T-helper 1 cell treated with Interleukin-12 subunit alpha and Interleukin-12 subunit beta and Interleukin-4 antibody, amounts not matched to agents 30 ng/mL and 1 ng/mL, for 36 hours (primary cell): Measurements from ENCODE around the gene PTPRCAP. TPM values are rescaled to one million over a fixed set of nuclear protein-coding genes. Genes with fewer than 3 reads are reported as not detected.
"Not testable (repeated sequence)": the region's sequence is repeated elsewhere in the genome, so short reads cannot be mapped to it uniquely, and the experiment has no call there.

Experiments
- intact Hi-C: fragments of 100-400 bp; cut with micrococcal nuclease; formaldehyde crosslinking; loops from one replicate; pipeline ENCODE4 v1.15.1; 2024
- total RNA-seq: library from RNA; stranded (reverse); gene quantifications from 2 replicates; pipeline ENCODE4 v1.2.3, GENCODE V29; 2022

PTPRCAP gene
- total RNA-seq, 1 donor from 2014 or later: 428 TPM

DNA sequence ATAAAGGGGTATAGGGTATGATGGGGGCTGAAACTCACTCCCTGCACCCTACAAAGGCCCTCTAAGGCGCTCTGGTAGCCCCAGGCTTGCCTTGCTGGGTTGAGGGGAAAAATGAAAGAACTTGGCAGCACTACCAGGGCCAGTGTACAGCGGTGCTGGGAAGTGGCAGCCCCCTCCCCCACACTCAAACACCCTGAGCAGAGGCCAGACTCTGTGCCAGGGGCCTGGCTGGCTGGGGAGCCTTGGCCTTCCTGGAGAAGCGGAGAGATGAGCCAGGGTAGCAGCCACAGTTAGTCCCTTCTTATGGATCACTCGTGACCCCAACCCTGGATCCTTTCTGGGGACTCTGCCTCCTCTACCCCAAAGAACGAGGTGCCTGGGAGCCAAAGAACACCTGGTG, 28.9 kb upstream of the PTPRCAP start:
- intact Hi-C loops: no loop called here

DNA sequence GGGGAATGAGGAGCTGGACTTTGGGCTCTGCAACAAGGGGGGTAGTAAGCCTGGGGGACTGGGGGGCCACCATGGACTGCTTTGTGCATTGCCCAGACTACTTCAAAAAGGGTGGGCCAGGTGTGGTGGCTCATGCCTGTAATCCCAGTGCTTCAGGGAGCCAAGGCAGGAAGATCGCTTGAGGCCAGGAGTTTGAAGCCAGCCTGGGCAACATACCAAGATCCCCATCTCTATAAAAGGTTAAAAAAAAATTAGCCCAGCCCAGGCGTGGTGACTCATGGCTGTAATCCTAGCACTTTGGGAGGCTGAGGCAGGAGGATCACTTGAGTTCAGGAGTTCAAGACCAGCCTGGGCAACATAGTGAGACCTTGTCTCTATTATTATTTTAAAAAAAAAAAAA, 28.0 kb upstream of the PTPRCAP start:
- intact Hi-C loops: not testable (repeated sequence)

GRCh38 chr11:67465189-67465510, 27.7 kb upstream of the PTPRCAP start:
- intact Hi-C loops: no loop called here

DNA sequence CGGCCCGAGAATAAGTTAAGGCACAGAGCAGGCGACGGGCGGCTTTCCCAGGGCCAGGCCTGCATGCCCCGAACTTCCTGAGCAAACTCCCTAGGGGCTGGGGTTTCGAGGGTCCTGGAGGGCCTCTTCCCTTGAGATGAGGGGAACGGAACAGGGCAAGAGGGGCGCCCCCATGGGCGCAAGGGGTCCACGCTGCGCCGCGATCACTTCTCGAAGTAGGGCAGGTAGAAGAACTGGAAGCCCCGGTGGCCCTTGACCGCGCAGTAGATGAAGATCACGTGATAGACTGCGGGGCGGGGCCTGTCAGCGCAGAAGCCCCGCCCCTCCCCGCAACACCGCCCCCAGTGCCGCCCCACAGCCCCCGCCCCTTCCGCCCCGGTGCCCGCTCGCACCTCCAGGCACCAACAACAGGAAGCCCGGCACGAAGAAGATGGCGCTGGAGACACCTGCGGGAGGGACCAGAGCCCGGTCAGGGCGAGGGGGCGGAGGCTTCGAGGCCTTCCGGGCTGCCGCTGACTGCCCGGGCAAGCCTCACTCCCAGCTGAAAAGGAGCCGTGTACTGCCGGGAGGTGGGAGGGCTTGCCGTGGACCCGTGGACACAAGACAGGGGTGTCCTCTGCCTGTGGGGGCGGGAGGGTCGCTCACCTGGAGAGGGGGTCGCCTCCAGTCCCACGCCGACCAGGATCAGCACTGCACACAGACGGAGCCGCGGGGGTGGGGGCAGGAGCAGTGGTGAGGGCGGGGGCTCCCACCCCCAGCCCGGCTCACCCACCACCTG, 27.1 kb upstream of the PTPRCAP start:
- intact Hi-C loops: loop anchor here (1.0 kb wide), 10 partner anchors 18 to 225 kb away; partner anchors contain the start of genes AIP, NDUFV1, POLD4 and PTPRCAP

- intact Hi-C loops: loop anchor here (1.0 kb wide), 10 partner anchors 18 to 225 kb away; partner anchors contain the start of genes AIP, NDUFV1, POLD4 and PTPRCAP
Measured at GRCh38 chr11:67463680-67464410, 26.4 kb upstream of the PTPRCAP start.

DNA sequence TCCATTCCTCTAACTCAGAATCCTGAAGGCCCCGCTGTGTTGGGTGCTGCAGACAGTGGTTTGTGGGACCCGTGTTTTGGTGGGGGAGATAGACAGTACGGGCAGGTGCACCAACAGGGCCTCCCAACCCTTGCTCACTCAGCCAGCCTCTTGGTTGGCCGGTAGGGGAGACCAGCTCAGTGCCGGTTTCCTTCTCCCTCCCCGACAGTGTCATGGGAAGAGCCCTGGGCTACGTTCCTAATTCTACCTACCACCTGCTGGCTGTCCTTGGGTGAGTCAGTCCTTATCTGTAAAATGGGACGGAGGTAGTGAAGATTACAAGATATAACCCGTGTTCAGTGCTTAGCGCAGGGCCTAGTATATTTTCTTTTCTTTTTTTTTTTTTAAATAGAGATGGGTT, 25.7 kb upstream of the PTPRCAP start:
- intact Hi-C loops: no loop called here

DNA sequence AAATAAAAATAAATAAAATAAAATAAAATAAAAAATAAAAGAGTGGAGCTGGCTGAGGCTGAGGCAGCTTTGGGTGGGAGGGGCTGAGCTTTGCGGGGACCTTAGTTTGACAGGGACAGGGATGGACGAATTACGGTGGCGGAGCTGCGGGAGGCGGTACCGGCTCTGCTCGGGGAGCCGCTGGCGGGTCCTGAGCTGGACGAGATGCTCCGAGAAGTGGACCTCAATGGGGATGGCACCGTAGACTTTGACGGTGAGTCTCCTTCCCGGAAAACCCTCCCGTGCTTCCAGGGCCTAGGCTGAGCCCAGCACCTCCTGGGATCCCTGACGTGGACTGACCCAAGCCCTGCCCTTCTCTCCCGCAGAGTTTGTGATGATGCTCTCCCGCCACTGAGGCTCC, 20.8 kb upstream of the PTPRCAP start:
- intact Hi-C loops: no loop called here

DNA sequence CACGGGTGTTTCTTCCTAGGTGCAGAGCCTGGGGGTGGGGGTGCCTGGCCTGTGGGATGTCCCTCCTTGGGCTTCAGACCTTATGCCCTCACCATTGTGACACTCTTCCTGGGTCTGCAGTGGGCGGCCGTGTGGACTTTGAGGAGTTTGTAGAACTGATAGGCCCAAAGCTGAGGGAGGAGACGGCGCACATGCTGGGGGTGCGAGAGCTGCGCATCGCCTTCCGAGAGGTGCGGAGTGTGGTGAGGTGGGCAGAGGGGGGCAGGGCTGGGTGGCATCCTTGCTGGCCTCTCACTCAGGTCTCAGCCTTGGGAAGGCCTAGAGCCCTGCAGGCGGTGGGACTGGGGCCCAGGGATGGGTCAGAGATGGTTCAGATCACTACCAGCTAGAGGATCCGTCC, 20.0 kb upstream of the PTPRCAP start:
- intact Hi-C loops: no loop called here

GRCh38 chr11:67456068-67456705, 18.7 kb upstream of the PTPRCAP start:
- intact Hi-C loops: no loop called here

DNA sequence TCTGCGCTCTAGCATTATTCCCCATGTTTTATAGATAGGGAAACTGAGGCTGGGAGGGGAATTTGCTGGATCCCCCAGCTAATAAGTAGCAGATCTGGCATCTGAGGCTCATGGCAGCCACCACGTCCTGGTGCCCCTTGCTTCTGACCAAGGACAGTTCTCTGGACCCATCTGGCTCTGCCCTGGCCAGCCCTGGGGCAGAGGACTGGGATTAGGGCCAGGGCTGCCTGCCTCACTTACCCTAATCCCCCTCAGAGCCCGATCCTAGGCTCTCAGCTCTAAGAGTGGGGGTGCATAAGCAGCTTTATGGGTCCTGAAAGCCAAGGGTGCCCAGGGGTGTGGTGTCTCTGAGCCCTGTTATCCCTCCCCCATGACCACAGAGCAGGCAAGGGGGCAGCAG, 17.6 kb upstream of the PTPRCAP start, which contains the start of gene CABP4:
TSS of gene CABP4 (plus strand) at position 301 of the 400 bp plus-strand sequence. CDS start at position 371, 70 bp downstream.
- intact Hi-C loops: no loop called here

- intact Hi-C loops: no loop called here
Measured at GRCh38 chr11:67453816-67454732, 16.6 kb upstream of the PTPRCAP start.

- intact Hi-C loops: no loop called here
Measured at GRCh38 chr11:67452141-67452952, 14.9 kb upstream of the PTPRCAP start, which contains the start of gene GPR152. Gene GPR152, minus strand, starts transcription at chr11:67452729. Its CDS starts 5 bp downstream, at chr11:67452724.

DNA sequence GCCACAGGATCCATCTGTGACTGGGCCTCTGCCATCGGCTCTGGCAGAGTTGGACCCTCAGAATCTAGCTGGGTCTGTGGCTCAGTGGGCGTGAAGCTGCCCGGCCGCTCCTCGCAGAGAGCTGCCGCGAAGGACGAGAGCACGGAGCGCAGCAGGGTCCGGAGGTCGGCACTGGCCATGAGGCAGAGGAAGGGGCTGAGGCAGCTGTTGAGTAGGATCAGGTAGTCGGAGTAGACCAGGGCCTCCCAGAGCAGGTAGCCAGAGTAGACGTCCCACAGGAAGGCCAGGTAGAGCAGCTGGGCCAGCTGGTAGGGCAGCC, 14.1 kb upstream of the PTPRCAP start:
- intact Hi-C loops: no loop called here

GRCh38 chr11:67450796-67451657, 13.5 kb upstream of the PTPRCAP start:
- intact Hi-C loops: no loop called here

- intact Hi-C loops: no loop called here
Measured at GRCh38 chr11:67449116-67449844, 11.8 kb upstream of the PTPRCAP start.

DNA sequence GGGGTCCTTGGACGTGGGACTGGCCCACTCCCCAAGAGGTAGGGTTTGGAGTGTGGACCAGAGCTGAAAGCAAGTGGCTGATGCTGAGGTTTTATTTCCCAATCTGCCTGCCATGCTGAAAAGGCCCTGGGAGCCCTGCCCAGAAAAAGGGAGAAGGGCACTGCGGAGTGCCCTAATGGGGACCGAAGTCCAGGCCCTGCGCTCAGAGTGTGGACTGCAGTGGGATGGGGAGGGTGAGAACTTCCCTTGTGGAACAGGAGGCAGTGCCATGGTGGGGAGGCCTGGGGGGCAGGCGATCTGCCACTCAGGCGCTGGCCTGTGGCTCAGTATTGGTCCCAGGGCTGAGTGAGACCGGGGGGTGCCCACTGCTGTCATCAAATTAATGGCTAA, 10.7 kb upstream of the PTPRCAP start:
- intact Hi-C loops: no loop called here

- intact Hi-C loops: no loop called here
Measured at GRCh38 chr11:67445515-67445914, 8.0 kb upstream of the PTPRCAP start.
